Measurements from ENCODE around the gene ITGA7.

DNA sequence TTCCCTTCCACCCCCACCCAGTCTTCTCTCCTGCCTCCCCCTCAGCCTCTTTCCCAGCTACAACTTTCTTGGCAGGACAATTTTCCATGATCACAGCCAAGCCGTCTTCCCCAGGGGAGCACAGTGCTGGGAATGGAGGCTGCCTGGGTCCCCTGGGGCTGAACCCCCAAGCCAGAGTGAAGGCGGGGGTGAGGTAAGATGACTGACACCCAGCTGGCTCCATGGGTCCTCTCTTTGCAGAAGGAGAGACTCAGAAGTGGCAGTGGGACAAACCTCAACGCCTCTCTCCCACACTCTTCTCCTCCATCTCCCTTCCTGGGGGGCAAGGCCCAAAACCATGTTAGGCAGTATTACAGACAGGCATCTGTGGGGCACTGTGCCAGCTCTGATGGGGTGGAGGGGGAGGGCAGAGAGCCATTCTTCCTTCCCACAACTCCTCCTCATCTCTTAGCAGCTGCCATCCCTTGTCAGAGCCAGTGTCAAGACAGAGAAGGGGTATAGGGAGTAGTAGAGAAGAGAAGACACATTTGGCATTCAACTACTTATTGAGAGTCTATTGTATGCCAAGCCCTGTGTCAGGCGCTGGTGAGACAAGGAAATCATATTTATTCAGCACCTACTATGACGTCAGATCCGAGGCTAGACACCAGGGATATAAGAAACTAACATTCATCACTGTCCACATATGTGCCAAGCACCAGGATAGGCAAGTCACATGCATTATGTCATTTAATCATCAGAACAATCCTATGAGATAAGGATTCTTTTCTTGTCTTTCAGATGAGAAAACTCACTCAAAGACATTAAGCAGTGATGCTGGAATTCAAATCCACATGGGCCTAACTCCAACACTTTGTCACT, 3.6 kb downstream of the ITGA7 start:
- TF ChIP-seq POLR2A (IDR thresholded peaks at IDR 0.05), result no peak
- TF ChIP-seq, protein P1, sequence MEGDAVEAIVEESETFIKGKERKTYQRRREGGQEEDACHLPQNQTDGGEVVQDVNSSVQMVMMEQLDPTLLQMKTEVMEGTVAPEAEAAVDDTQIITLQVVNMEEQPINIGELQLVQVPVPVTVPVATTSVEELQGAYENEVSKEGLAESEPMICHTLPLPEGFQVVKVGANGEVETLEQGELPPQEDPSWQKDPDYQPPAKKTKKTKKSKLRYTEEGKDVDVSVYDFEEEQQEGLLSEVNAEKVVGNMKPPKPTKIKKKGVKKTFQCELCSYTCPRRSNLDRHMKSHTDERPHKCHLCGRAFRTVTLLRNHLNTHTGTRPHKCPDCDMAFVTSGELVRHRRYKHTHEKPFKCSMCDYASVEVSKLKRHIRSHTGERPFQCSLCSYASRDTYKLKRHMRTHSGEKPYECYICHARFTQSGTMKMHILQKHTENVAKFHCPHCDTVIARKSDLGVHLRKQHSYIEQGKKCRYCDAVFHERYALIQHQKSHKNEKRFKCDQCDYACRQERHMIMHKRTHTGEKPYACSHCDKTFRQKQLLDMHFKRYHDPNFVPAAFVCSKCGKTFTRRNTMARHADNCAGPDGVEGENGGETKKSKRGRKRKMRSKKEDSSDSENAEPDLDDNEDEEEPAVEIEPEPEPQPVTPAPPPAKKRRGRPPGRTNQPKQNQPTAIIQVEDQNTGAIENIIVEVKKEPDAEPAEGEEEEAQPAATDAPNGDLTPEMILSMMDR (IDR thresholded peaks at IDR 0.05), result no peak
- no peak for TF ChIP-seq POLR2AphosphoS5 (IDR thresholded peaks at IDR 0.05)
